ENCODE data around the gene NISCH.

Gene NISCH

GRCh38 chr3:52489453-52489852 is 34.0 kb downstream of the NISCH start:
- TF ChIP-seq CTCF (IDR thresholded peaks at IDR 0.05; ENCODE audit: low read depth, low read length): no peak
- no peak for DNase-seq (ENCODE audit: extremely low read depth, low read depth)

- TF ChIP-seq CTCF (IDR thresholded peaks at IDR 0.05; ENCODE audit: low read depth, low read length): no peak
- DNase-seq (ENCODE audit: extremely low read depth, low read depth): no peak
Observed at GRCh38 chr3:52490035-52490938, 34.9 kb downstream of the NISCH start.

GRCh38 chr3:52490939-52491526 is 35.6 kb downstream of the NISCH start:
- TF ChIP-seq CTCF (IDR thresholded peaks at IDR 0.05; ENCODE audit: low read depth, low read length): no peak
- no peak for DNase-seq (ENCODE audit: extremely low read depth, low read depth)

GRCh38 chr3:52492059-52492458 is 36.7 kb downstream of the NISCH start:
- no peak for TF ChIP-seq CTCF (IDR thresholded peaks at IDR 0.05; ENCODE audit: low read depth, low read length)
- DNase-seq (ENCODE audit: extremely low read depth, low read depth): no peak

GRCh38 chr3:52493232-52494017 is 38.0 kb downstream of the NISCH start:
- no peak for DNase-seq (ENCODE audit: extremely low read depth, low read depth)
- no peak for TF ChIP-seq CTCF (IDR thresholded peaks at IDR 0.05; ENCODE audit: low read depth, low read length)

- no peak for DNase-seq (ENCODE audit: extremely low read depth, low read depth)
- TF ChIP-seq CTCF (IDR thresholded peaks at IDR 0.05; ENCODE audit: low read depth, low read length): no peak
Observed at GRCh38 chr3:52494445-52494844, 39.0 kb downstream of the NISCH start.

All from AG09319 (cell line).